ENCODE data around the gene ENTPD6. TPM values are rescaled to one million over a fixed set of nuclear protein-coding genes. Genes with fewer than 3 reads are reported as not detected.
"Not testable (repeated sequence)": the region's sequence is repeated elsewhere in the genome, so short reads cannot be mapped to it uniquely, and the experiment has no call there.

Gene ENTPD6
- total RNA-seq, 2 donors from 2014 or later, result 77.1 to 93.6 TPM

DNA sequence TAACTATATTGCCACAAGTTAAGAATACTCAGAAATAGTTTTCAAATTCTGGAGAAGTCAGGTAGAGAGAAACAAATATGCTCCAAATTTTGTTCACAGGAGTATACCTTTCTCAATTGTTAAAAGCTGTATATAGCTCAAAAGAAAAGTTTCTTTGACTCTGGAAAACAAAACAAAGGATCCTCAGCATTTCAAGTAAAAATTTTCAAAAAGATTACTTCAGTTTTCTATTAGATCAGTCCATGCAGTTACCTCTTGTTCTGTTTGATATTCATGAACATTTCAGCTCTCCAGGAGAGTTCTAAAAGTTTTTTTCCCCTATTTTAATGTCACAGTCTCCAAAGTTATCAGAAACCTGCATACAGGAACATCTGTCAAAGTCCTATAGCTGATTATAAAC, 30.4 kb upstream of the ENTPD6 start:
- no peak overlapping the region for H3K27ac ChIP-seq (ENCODE audit: low read depth, low read length)
- peaks cover 21% of the 10 kb centered on the region for H3K27me3 Mint-ChIP-seq (ENCODE audit: insufficient read depth)
- H3K27me3 ChIP-seq (ENCODE audit: control insufficient read depth, insufficient read depth, low read length, poor library complexity, severe bottlenecking), result no peaks in the 10 kb centered on the region
- H3K4me1 Mint-ChIP-seq, result no peaks in the 10 kb centered on the region
- no peaks in the 10 kb centered on the region for H3K4me1 ChIP-seq (ENCODE audit: control insufficient read depth, insufficient read depth, low read length)
- H3K9ac ChIP-seq (ENCODE audit: extremely low read depth, low read length, poor library complexity, severe bottlenecking), result no peak overlapping the region
- H3K4me3 ChIP-seq (ENCODE audit: low read length), result no peak overlapping the region
- H3K9me3 ChIP-seq (ENCODE audit: control insufficient read depth, low read length), result no peaks in the 10 kb centered on the region
- H3K9me3 Mint-ChIP-seq, result peaks cover 33% of the 10 kb centered on the region
- H3K36me3 Mint-ChIP-seq (ENCODE audit: low read depth), result no peaks in the 10 kb centered on the region
- DNase-seq, result no peak
- H3K36me3 ChIP-seq (ENCODE audit: control insufficient read depth, insufficient read depth, low read length), result no peaks in the 10 kb centered on the region
- TF ChIP-seq, protein P1, sequence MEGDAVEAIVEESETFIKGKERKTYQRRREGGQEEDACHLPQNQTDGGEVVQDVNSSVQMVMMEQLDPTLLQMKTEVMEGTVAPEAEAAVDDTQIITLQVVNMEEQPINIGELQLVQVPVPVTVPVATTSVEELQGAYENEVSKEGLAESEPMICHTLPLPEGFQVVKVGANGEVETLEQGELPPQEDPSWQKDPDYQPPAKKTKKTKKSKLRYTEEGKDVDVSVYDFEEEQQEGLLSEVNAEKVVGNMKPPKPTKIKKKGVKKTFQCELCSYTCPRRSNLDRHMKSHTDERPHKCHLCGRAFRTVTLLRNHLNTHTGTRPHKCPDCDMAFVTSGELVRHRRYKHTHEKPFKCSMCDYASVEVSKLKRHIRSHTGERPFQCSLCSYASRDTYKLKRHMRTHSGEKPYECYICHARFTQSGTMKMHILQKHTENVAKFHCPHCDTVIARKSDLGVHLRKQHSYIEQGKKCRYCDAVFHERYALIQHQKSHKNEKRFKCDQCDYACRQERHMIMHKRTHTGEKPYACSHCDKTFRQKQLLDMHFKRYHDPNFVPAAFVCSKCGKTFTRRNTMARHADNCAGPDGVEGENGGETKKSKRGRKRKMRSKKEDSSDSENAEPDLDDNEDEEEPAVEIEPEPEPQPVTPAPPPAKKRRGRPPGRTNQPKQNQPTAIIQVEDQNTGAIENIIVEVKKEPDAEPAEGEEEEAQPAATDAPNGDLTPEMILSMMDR (conservative IDR thresholded peaks at IDR 0.05), result no peak
- no peak overlapping the region for H3K27ac Mint-ChIP-seq
- no peak overlapping the region for H3K4me3 Mint-ChIP-seq

DNA sequence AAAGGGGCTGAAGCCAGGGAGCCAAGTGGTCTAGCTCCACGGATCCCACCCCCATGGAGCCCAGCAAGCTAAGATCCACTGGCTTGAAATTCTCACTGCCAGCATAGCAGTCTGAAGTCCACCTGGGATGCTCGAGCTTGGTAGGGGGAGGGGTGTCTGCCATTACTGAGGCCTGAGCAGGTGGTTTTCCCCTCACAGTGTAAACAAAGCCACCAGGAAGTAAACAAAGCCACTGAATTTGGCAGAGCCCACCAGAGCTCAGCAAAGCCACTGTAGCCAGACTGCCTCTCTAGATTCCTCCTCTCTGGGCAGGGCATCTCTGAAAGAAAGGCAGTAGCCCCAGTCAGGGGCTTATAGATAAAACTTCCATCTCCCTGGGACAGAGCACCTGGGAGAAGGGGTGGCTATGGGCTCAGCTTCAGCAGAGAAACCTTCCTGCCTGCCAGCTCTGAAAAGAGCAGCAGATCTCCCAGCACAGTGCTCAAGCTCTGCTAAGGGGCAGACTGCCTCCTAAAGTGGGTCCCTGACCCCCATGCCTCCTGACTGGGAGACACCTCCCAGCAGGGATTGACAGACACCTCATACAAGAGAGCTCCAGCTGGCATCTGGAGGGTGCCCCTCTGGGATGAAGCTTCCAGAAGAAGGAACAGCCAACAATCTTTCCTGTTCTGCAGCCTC, 29.3 kb upstream of the ENTPD6 start:
- not testable (repeated sequence) for H3K36me3 ChIP-seq (ENCODE audit: control insufficient read depth, insufficient read depth, low read length); H3K4me1 ChIP-seq (ENCODE audit: control insufficient read depth, insufficient read depth, low read length); H3K4me3 Mint-ChIP-seq; H3K4me3 ChIP-seq (ENCODE audit: low read length); H3K9me3 ChIP-seq (ENCODE audit: control insufficient read depth, low read length); H3K9ac ChIP-seq (ENCODE audit: extremely low read depth, low read length, poor library complexity, severe bottlenecking); DNase-seq; H3K27ac Mint-ChIP-seq; H3K27ac ChIP-seq (ENCODE audit: low read depth, low read length); H3K27me3 ChIP-seq (ENCODE audit: control insufficient read depth, insufficient read depth, low read length, poor library complexity, severe bottlenecking); H3K4me1 Mint-ChIP-seq; H3K36me3 Mint-ChIP-seq (ENCODE audit: low read depth)
- 40% methylated on average over 2 of the region's 2 CpGs; no CpG with 5 or more reads in 1 of the 2 experiments for WGBS, 2 experiments (ENCODE audit: insufficient coverage in 1 of 2, insufficient read length in 1 of 2)
- H3K27me3 Mint-ChIP-seq (ENCODE audit: insufficient read depth), result peaks cover 31% of the 10 kb centered on the region
- H3K9me3 Mint-ChIP-seq, result peaks cover 33% of the 10 kb centered on the region

DNA sequence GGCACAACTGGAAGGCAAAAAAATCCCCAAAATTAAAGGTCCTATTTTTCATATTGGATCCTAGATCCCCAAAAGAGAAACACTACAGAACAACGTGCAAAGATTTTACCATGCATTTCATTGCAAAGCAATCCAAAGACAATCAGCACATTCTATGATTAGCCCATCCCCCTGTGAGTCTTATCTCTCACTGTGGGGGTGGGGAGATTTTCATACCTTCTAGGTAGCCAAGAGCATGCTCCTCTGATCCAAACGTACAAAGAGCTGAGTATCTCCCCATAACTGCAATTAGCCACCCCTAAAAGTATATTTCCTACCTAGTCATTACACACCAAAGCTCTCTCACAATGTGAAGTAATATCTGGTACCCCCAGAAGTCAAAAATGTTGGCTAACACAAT, 22.2 kb upstream of the ENTPD6 start:
- Histone ChIP-seq H3K9me3 (ENCODE audit: control insufficient read depth, low read length) (peaks cover 12% of the 10 kb centered on the region), H3K9ac (ENCODE audit: extremely low read depth, low read length, poor library complexity, severe bottlenecking) (no peak overlapping the region), H3K27ac (ENCODE audit: low read depth, low read length) (no peak overlapping the region), H3K4me1 (ENCODE audit: control insufficient read depth, insufficient read depth, low read length) (no peaks in the 10 kb centered on the region), H3K36me3 (ENCODE audit: control insufficient read depth, insufficient read depth, low read length) (no peaks in the 10 kb centered on the region), H3K4me3 (ENCODE audit: low read length) (no peak overlapping the region), H3K27me3 (ENCODE audit: control insufficient read depth, insufficient read depth, low read length, poor library complexity, severe bottlenecking) (no peaks in the 10 kb centered on the region)
- Mint-ChIP-seq H3K27ac (no peak overlapping the region), H3K9me3 (peaks cover 19% of the 10 kb centered on the region), H3K4me1 (no peaks in the 10 kb centered on the region), H3K36me3 (ENCODE audit: low read depth) (no peaks in the 10 kb centered on the region), H3K27me3 (ENCODE audit: insufficient read depth) (peaks cover 55% of the 10 kb centered on the region), H3K4me3 (no peak overlapping the region)
- no peak for DNase-seq
- TF ChIP-seq, protein P1 (conservative IDR thresholded peaks at IDR 0.05), result no peak
- 62% methylated on average over 2 of the region's 2 CpGs; no CpG with 5 or more reads in 1 of the 2 experiments for WGBS, 2 experiments (ENCODE audit: insufficient coverage in 1 of 2, insufficient read length in 1 of 2)

DNA sequence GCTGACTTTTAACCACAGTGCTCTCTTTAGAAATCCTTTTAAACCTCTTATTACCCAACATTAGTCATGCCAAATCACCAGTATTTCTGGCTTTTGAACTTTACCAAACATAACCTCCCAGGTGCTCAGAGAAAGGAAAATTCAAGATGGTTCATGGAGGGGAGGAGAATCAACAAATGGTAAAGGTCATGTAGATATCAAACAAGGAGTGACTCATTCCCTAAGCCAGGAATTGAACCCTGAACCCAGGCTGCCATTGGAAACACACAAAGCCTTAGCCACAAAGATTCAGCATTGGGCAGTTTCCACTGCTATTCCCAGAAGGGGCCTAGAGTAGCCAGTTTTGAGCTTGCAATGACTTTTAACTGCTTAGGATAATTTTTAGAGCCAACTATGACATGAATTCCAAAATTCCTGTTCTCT, 21.6 kb upstream of the ENTPD6 start:
- H3K27me3 ChIP-seq (ENCODE audit: control insufficient read depth, insufficient read depth, low read length, poor library complexity, severe bottlenecking), result no peaks in the 10 kb centered on the region
- H3K36me3 ChIP-seq (ENCODE audit: control insufficient read depth, insufficient read depth, low read length), result no peaks in the 10 kb centered on the region
- no peak overlapping the region for H3K27ac Mint-ChIP-seq
- H3K9ac ChIP-seq (ENCODE audit: extremely low read depth, low read length, poor library complexity, severe bottlenecking), result no peak overlapping the region
- H3K9me3 ChIP-seq (ENCODE audit: control insufficient read depth, low read length), result peaks cover 12% of the 10 kb centered on the region
- H3K27ac ChIP-seq (ENCODE audit: low read depth, low read length), result no peak overlapping the region
- no peak for DNase-seq
- H3K4me1 ChIP-seq (ENCODE audit: control insufficient read depth, insufficient read depth, low read length), result no peaks in the 10 kb centered on the region
- H3K36me3 Mint-ChIP-seq (ENCODE audit: low read depth), result no peaks in the 10 kb centered on the region
- no peak overlapping the region for H3K4me3 ChIP-seq (ENCODE audit: low read length)
- no peak overlapping the region for H3K4me3 Mint-ChIP-seq
- TF ChIP-seq, protein P1 (conservative IDR thresholded peaks at IDR 0.05), result no peak
- peaks cover 19% of the 10 kb centered on the region for H3K9me3 Mint-ChIP-seq
- peaks cover 50% of the 10 kb centered on the region for H3K27me3 Mint-ChIP-seq (ENCODE audit: insufficient read depth)
- no peaks in the 10 kb centered on the region for H3K4me1 Mint-ChIP-seq

Measured in endodermal cell (in vitro differentiated cells).